HG03460 (cell line): Measurements from ENCODE around the gene LIPN.

Experiments
- ATAC-seq: cut with Tn5 transposase; IDR thresholded peaks from one replicate; pipeline ENCODE4 v1.9.1; 2021; ENCODE audit not compliant: unreplicated experiment

LIPN gene

GRCh38 chr10:88783724-88784123 is 23.9 kb downstream of the LIPN start:
- no peak for ATAC-seq

- ATAC-seq: no peak
Measured at GRCh38 chr10:88786032-88786770, 26.4 kb downstream of the LIPN start.

GRCh38 chr10:88787463-88787862 is 27.6 kb downstream of the LIPN start:
- ATAC-seq: no peak

GRCh38 chr10:88788924-88789323 is 29.1 kb downstream of the LIPN start:
- ATAC-seq: no peak

- no peak for ATAC-seq
Measured at GRCh38 chr10:88791924-88792323, 32.1 kb downstream of the LIPN start.

GRCh38 chr10:88792661-88793060 is 32.8 kb downstream of the LIPN start:
- no peak for ATAC-seq

GRCh38 chr10:88793712-88794299 is 34.0 kb downstream of the LIPN start:
- no peak for ATAC-seq

GRCh38 chr10:88794731-88795130 is 34.9 kb downstream of the LIPN start:
- ATAC-seq: no peak

- ATAC-seq: no peak
Measured at GRCh38 chr10:88800152-88801125, 40.6 kb downstream of the LIPN start.

- no peak for ATAC-seq
Measured at GRCh38 chr10:88802523-88803285, 42.9 kb downstream of the LIPN start, which contains the start of gene LIPM. Gene LIPM (plus strand): TSS chr10:88802730. CDS start chr10:88802897, 167 bp downstream.

GRCh38 chr10:88803641-88804040 is 43.8 kb downstream of the LIPN start:
- ATAC-seq: no peak

- no peak for ATAC-seq
Measured at GRCh38 chr10:88804083-88804812, 44.4 kb downstream of the LIPN start.

GRCh38 chr10:88805361-88805760 is 45.5 kb downstream of the LIPN start:
- ATAC-seq: no peak

GRCh38 chr10:88805924-88806323 is 46.1 kb downstream of the LIPN start:
- no peak for ATAC-seq

GRCh38 chr10:88809621-88810020 is 49.8 kb downstream of the LIPN start:
- ATAC-seq: no peak

GRCh38 chr10:88810196-88810961 is 50.6 kb downstream of the LIPN start:
- ATAC-seq: no peak

GRCh38 chr10:88813200-88813599 is 53.4 kb downstream of the LIPN start:
- ATAC-seq: no peak

- ATAC-seq: no peak
Measured at GRCh38 chr10:88819290-88819689, 59.5 kb downstream of the LIPN start.

- no peak for ATAC-seq
Measured at GRCh38 chr10:88820748-88821401, 61.1 kb downstream of the LIPN start.
